ENCODE data around the gene TMEM178A.

DNA sequence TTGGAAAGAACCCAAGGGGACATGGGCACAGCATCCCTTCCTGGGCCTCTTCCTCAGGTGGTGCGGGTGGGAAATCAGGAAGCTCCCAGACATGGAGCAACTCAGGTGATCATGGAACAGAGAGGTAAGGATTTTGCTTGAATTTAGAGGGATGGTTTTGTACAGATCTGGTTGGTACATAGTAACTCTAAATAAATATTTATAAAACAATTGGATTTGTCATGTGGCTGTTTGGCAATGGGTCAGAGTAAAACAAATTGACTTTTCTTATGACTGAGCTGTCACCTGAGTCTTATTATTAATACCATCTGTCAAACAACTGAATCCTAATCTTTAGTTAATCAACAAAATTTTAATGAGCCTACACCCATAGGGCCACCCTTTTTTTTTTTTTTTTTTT lies 19.4 kb upstream of the TMEM178A start:
- TF ChIP-seq, protein P1, sequence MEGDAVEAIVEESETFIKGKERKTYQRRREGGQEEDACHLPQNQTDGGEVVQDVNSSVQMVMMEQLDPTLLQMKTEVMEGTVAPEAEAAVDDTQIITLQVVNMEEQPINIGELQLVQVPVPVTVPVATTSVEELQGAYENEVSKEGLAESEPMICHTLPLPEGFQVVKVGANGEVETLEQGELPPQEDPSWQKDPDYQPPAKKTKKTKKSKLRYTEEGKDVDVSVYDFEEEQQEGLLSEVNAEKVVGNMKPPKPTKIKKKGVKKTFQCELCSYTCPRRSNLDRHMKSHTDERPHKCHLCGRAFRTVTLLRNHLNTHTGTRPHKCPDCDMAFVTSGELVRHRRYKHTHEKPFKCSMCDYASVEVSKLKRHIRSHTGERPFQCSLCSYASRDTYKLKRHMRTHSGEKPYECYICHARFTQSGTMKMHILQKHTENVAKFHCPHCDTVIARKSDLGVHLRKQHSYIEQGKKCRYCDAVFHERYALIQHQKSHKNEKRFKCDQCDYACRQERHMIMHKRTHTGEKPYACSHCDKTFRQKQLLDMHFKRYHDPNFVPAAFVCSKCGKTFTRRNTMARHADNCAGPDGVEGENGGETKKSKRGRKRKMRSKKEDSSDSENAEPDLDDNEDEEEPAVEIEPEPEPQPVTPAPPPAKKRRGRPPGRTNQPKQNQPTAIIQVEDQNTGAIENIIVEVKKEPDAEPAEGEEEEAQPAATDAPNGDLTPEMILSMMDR (IDR thresholded peaks at IDR 0.05), result no peak
- no peak for TF ChIP-seq EZH2 (IDR thresholded peaks at IDR 0.05; ENCODE audit: borderline replicate concordance, insufficient read depth, low read depth, low read length, poor library complexity, severe bottlenecking)

Data from B cell (primary cell).